ENCODE measurements around the gene SPCS2. TPM values are rescaled to one million over a fixed set of nuclear protein-coding genes. Genes with fewer than 3 reads are reported as not detected.
A peak's percentile ranks its signal among the peaks of the same experiment; 100 is the strongest.
"Not testable (repeated sequence)": the region's sequence is repeated elsewhere in the genome, so short reads cannot be mapped to it uniquely, and the experiment has no call there.

The SPCS2 gene
- total RNA-seq, 1 experiment from 2014 or later = 15.6 TPM

- not testable (repeated sequence) for H3K27me3 ChIP-seq, H3K4me3 ChIP-seq, H3K9me3 ChIP-seq, DNase-seq, H3K36me3 ChIP-seq
These were observed 70.1 kb downstream of the SPCS2 start for GRCh38 chr11:75019200-75019599.

DNA sequence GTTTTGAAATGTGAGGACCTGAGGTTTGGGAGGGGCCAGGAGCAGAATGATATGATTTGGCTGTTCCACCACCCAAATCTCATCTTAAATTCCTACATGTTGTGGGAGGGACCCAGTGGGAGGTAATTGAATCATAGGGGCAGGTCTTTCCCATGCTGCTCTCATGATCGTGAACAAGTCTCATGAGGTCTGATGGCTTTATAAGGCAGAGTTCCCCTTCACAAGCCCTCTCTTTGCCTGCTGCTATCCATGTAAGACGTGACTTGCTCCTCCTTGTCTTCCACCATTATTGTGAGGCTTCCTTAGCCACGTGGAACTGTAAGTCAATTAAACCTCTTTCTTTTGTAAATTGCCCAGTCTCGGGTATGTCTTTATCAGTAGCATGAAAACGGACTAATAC, 71.3 kb downstream of the SPCS2 start:
- not testable (repeated sequence) for H3K36me3 ChIP-seq, H3K4me3 ChIP-seq, H3K9me3 ChIP-seq, H3K27me3 ChIP-seq, DNase-seq

DNA sequence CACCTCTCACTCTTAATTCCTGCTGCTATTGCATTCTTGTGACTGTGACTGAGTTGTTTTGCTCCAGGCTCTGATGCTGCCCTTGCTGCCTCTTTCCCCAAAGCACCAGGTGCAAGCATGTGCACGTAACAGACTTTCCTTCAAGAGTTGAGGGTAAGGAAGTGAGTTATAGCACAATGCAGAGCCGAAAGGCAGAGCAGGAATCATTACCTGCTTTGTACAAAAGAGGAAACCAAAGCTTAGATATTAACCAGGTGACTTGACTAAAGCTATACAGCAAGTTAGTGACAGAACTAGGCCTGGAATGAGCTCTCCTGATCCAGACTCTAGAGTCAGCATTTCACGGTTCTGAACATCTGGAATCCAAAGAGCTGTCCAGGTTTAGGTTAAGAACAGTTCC, 73.2 kb downstream of the SPCS2 start:
- Histone ChIP-seq H3K9me3 (no peaks in the 10 kb centered on the region), H3K36me3 (no peaks in the 10 kb centered on the region), H3K27me3 (no peaks in the 10 kb centered on the region), H3K4me3 (no peak overlapping the region)
- no peak for DNase-seq

GRCh38 chr11:75022759-75023396, 73.8 kb downstream of the SPCS2 start:
- no peak overlapping the region for H3K4me3 ChIP-seq
- peak; percentile 66 for DNase-seq
- no peaks in the 10 kb centered on the region for H3K9me3 ChIP-seq
- no peaks in the 10 kb centered on the region for H3K27me3 ChIP-seq
- no peaks in the 10 kb centered on the region for H3K36me3 ChIP-seq

- Histone ChIP-seq H3K27me3 (no peaks in the 10 kb centered on the region), H3K36me3 (no peaks in the 10 kb centered on the region), H3K4me3 (no peak overlapping the region), H3K9me3 (no peaks in the 10 kb centered on the region)
- no peak for DNase-seq
These were observed 74.5 kb downstream of the SPCS2 start for GRCh38 chr11:75023446-75024067.

DNA sequence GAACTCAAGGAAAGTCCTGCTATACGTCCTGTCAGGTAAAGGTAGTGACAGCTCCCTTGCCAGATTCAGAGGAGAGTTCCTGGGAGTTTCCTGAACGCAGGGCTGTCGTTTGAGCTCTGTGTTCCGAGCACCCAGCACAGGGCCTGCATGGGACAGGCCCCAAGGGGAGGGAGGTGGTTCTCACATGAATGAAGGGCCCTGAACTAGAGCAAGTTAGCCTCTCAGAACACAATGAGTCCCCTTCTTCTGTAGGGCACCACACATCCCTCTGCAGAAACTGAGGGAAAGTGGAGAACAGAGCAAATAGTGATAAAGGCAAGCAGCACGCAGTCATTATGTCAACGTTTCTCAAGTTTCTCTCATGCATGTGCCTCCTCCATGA, 75.0 kb downstream of the SPCS2 start:
- no peaks in the 10 kb centered on the region for H3K27me3 ChIP-seq
- DNase-seq = no peak
- H3K4me3 ChIP-seq = no peak overlapping the region
- H3K9me3 ChIP-seq = no peaks in the 10 kb centered on the region
- H3K36me3 ChIP-seq = no peaks in the 10 kb centered on the region

DNA sequence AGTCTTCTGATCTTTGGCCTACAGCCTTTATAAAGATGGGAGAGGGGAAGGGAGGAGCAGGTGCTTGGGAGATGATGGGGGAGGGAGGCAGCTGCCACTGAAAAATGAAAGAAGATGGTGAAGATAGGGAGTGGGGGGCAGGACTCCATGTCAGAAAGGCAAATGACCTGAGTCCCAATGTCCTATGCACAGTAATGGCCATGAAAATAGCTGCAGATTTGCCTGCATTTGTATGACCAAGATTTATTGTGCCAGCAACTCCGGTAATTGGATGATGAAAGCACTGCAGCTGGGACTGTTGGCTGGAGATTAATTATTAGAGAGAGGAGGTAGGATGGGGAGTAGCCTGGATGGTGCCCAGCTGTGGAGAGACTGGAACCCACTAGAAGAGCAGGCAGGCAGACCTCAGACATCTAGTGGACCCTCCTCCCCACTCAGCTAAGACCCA, 75.7 kb downstream of the SPCS2 start:
- DNase-seq = no peak
- Histone ChIP-seq H3K27me3 (no peaks in the 10 kb centered on the region), H3K4me3 (no peak overlapping the region), H3K36me3 (no peaks in the 10 kb centered on the region), H3K9me3 (no peaks in the 10 kb centered on the region)

- DNase-seq = no peak
- Histone ChIP-seq H3K36me3 (no peaks in the 10 kb centered on the region), H3K9me3 (no peaks in the 10 kb centered on the region), H3K27me3 (no peaks in the 10 kb centered on the region), H3K4me3 (no peak overlapping the region)
These were observed 76.5 kb downstream of the SPCS2 start for GRCh38 chr11:75025561-75025960.

GRCh38 chr11:75028321-75028720, 79.3 kb downstream of the SPCS2 start:
- Histone ChIP-seq H3K27me3 (no peaks in the 10 kb centered on the region), H3K4me3 (no peak overlapping the region), H3K36me3 (no peaks in the 10 kb centered on the region), H3K9me3 (no peaks in the 10 kb centered on the region)
- DNase-seq = no peak

Other genes starting within 250 kb of the SPCS2 start
- not detected in 2 replicates for gene CHRDL2, start 217.8 kb upstream of the SPCS2 start, total RNA-seq (2014; rRNA removed; shearing (Covaris generic); ENCODE audit: low replicate concordance)
- 11.2 and 11.8 TPM in 2 replicates for gene RNF169, start 200.4 kb upstream of the SPCS2 start, total RNA-seq (2014; rRNA removed; shearing (Covaris generic); ENCODE audit: low replicate concordance)
- 1.1 and 64.7 TPM in 2 replicates for gene XRRA1, start 175 bp upstream of the SPCS2 start, total RNA-seq (2014; rRNA removed; shearing (Covaris generic); ENCODE audit: low replicate concordance)
- 4.9 and 10.9 TPM in 2 replicates for gene NEU3, start 39.7 kb downstream of the SPCS2 start, total RNA-seq (2014; rRNA removed; shearing (Covaris generic); ENCODE audit: low replicate concordance)
- gene OR2AT4, start 147.6 kb downstream of the SPCS2 start, total RNA-seq (2014; rRNA removed; shearing (Covaris generic); ENCODE audit: low replicate concordance) = not detected in 2 replicates
- gene SLCO2B1, start 201.8 kb downstream of the SPCS2 start, total RNA-seq (2014; rRNA removed; shearing (Covaris generic); ENCODE audit: low replicate concordance) = not detected in 2 replicates

All from MG63 (cell line).